LHCN-M2 (cell line): ENCODE data around the gene FGF9. TPM values are rescaled to one million over a fixed set of nuclear protein-coding genes. Genes with fewer than 3 reads are reported as not detected.

ENCODE experiments used
- DNase-seq: peaks from one replicate; pipeline ENCODE4 v3.0.0-alpha.2; 2012; ENCODE audit warnings: low read depth
- polyA plus RNA-seq: library from polyadenylated mRNA; unstranded; fragments of >200 nt; gene quantifications from one replicate; pipeline ENCODE4 v1.2.1, GENCODE V29; 2012; ENCODE audit warnings: missing spikeins
- total RNA-seq: library from RNA; depleted of rRNA; stranded (reverse); fragments of >200 nt; gene quantifications from 2 replicates; pipeline ENCODE4 v1.2.3, GENCODE V29; 2014; rRNA removed

FGF9 gene
- total RNA-seq: not detected in 2 replicates
- not detected for polyA plus RNA-seq

DNA sequence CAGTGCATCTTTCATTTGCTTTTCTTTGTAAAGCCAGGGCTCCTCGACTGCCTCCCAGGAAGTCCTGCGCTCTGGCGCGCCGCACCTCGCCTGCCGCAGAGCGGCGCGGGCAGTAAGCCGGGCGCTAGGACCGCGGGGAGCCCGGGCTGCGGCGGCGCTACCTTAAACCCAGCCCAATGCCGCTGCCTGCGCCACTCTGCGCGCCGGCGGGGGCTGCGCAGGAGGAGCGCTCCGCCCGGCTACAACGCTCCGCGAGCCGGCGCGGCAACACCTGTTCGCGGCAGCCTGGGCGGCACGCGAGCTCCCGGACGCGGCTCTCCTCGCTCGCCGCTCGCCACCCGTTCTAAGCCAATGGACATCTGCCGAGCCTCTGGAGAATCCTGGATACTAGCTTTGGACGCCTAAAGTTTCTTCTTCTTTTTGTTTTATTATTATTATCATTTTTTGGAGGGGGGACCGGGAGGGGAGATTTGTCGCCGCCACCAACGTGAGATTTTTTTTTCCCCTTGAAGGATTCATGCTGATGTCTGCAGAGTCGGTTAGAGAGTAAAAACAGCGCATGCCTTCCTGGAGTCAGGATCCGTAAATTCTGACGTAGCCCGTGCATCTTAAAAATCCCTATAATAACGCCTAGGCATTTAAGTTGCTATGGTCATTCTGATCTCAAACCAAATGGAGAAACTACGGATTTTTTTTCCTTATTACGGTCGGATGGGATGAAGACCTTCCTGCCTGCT is at the start of gene FGF9:
Gene FGF9 (plus strand): TSS at position 191 of the 737 bp plus-strand sequence. CDS start 840 bp downstream, outside the sequence.
- peak; percentile 69 for DNase-seq

DNA sequence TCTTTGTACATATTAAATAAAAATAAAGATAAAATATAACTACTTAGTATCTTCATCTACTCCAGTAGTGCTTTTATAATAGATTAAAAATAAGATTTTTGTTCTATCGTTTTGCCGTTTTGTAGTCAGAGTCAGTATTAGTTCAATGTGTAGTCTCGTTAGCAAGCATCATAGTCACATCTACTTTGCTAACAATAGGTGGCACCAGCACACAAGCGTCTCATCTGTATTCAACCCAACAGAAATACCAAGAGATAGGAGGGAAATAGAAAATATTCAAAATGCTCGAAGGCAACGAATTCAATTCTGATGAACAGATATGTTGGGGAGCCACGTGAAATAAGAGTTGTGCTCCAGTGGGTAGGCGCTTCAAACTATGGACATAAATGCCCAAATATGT is 45.5 kb upstream of the FGF9 start:
- DNase-seq: peak; percentile 44

DNA sequence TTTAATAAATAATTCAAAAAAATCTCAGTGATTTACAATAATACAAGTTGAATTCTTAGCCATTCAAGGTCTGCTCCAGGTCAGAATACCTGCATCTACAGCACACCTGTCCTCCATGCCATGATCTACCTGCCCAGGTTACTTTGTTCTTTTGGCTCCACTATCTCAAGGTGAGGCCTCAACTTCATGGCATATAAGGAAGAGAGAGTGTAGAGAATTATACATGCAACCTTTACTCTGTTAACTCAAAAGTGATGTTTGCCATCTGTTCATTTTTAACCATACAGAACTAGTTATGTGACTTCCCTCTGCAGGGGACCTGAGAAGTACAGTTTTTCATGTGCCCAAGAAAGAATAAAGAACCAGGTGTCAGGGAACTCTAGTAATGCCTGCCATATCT is 38.7 kb upstream of the FGF9 start:
- DNase-seq: no peak

GRCh38 chr13:21636656-21637055 is 34.2 kb upstream of the FGF9 start:
- DNase-seq: no peak

DNA sequence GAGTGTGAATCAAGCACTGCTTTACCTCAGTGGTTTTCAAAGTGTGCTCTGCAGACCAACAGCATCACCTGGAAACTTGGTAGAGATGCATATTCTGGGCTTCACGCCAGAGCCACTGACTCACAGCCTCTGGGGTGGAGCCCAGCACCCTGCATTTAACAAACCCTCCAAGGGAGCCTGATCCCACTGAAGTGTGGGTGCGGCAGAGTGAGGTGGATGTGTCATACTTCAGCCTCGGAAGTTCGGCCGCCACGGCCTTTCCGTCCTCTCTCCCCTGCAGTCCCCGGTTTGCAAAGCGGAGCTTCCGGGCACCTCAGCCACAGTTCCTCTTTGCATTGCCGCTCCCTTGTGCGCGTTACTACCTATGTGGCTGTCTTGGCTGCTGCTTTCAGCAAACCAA is 33.6 kb upstream of the FGF9 start:
- DNase-seq: peak; percentile 45

- DNase-seq: peak; percentile 32
Measured at GRCh38 chr13:21638319-21639282, 32.3 kb upstream of the FGF9 start.

DNA sequence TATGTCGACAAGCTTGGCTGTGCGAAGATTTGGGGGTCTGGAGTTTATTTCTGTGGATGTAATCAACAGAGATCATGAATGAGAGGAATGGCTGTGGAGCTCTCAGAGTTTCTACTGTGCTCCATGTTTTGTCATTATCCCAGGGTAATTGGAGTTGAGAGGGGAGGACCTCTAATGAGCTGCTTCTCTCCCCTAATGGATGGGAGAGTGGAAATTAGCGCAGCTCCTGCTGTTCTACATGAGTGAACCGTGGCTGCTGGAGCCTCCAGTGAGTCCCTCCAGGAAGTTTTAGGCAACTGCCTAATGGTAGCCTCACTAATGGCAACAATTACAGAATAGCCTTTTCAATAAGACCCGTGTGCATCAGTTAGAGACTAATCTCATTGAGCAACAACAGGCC is 31.3 kb upstream of the FGF9 start:
- DNase-seq: no peak

GRCh38 chr13:21641629-21642028 is 29.2 kb upstream of the FGF9 start:
- no peak for DNase-seq

DNA sequence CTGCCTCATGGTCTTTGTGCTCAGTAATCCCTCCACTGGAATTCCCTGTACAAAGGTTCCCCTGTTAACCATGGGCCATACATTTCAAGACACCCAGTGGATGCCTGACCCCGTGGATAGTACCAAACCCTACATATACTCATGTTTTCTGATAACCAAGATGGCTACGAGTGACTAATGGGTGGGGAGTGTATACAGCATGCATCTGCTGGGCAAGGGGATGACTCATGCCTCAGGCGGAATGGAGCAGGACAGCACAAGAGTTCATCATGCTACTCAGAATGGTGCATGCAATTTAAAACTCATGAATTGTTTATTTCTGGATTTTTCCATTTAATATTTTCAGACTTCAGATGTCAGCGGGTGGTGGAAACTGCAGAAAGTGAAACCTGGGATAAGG is 13.3 kb upstream of the FGF9 start:
- peak; percentile 81 for DNase-seq

DNA sequence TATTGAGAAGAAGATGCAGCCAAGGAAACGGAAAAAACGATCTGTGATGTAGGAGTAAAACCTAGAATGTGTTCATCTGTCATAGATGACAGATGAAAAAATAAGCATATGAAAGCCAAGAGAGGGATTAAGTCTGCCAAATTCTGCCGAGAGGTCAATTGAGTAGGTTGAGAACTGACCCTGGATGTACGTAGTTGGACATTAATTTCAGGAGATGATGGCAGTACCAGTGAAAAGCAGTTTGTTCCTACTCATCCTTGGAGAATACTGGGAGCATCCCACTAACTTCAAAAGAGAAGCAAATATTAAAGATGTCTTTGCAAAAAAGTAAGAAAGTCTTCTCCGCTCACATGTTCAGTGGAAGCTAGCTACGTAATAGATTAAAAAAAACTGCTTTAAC is 11.8 kb upstream of the FGF9 start:
- DNase-seq: no peak

DNA sequence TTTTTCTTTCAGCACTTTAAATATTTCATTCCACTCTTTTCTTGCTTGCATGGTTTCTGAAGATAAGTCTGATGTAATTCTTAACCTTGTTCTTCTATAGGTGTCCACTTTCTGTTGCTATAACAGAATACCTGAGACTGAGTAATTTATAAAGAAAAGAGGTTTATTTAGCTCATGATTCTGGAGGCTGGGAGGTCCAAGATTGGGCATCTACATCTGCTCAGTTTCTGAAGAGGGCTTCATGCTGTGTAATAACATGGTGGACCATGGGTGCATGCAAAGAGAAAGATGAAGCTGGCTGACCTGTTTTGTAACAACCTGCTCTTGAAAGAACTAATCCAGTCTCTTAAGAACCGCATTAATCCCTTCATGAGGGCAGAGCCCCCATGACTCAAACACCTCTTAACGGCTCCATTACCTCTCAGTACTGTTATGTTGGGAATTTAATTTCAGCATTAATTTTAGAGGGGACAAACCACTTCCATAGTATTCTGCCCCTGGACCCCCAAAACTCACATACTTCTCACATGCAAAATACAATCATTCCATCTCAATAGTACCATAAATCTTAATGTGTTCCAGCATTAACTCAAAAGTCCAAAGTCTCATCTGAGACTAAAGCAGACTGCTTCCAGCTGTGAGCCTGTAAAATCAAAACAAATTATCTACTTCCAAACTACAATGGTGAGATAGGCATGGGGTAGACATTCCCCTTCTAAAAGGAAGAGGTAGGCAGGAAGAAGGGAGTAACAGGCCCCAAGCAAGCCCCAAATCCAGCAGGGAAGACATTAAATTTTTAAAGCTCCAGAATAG is 9.6 kb upstream of the FGF9 start:
- DNase-seq: no peak

DNA sequence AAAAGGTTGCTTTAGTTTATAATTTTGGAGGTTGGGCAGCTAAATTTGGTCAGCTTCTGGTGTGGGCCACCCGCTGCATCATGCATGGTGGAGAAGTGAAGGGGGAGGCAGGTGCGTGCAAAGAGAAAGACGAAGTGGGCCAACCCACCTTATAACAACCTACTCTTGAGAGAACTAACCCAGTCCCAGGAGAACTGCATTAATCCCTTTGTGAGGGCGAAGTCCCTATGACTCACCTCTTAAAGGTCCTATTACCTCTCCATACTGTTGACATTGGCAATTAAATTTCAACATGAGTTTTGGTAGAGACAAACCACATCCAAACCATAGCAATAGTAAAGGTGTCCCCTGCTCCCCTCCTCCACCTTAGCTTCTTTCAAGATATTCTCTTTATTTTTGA is 7.7 kb upstream of the FGF9 start:
- DNase-seq: no peak

GRCh38 chr13:21668732-21669275 is 2.1 kb upstream of the FGF9 start:
- DNase-seq: peak; percentile 31

DNA sequence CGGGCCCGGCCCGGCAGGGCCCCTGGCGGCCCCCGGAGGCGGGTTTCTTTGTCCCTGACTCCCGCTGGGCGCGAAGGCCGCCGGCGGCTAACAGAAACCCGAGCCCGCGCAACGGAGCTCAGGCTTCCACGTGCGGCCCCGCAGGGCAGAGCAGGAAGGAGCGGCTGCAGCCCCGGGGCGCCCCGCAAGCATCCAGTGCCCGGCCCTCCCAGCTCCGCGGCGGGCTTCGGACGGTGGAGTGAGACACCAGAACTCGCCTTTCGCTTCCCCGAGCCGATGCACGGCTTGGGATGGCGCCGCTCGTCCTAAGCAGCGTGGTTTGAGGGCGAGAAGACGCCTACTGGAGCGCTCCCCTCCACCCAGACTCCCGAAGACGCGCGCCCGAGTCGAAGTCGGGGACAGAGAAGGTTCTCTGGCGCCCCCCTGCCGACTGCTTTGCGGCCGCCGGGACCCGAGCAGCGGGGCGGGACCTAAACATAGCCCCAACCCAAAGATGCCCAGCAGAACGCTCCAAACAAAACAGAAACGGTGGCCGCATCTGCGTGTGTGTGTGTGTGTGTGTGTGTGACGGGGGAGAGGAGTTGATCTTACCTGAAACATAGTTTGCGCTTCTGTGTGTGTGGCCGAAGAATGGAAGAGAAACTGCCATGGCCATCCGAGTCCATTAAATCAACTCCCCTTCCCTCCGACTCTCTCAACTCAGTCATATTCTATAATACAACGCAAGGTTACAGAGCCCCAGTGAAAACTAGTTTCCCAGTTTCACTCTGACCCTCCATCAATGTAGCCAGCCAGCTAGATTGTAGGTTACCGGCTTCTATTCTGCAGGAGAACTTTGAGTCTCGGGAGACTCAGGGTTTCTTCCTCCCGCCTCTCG is 629 bp upstream of the FGF9 start:
- DNase-seq: peak; percentile 53

GRCh38 chr13:21671620-21672286 is 880 bp downstream of the FGF9 start:
- no peak for DNase-seq

DNA sequence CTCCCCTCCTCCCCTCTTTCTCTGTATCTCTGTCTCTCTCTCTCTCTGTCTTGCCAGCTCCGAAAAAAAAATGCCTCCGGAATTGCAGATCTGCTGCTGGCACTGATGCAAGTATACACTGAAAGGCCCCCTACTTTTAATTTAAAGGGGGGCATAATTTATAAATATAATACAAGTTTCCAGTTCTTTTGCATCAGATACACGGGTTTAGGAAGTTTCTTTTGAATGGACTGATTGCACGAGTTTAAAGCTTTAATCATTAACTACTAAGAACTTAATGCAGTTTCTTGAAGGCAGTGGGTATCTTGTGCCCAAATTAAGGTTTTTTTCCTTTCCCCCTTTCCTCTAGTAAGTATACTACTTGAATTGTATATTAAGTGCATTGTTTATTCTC is 1.4 kb downstream of the FGF9 start:
- DNase-seq: no peak

- no peak for DNase-seq
Measured at GRCh38 chr13:21672796-21673538, 2.1 kb downstream of the FGF9 start.

DNA sequence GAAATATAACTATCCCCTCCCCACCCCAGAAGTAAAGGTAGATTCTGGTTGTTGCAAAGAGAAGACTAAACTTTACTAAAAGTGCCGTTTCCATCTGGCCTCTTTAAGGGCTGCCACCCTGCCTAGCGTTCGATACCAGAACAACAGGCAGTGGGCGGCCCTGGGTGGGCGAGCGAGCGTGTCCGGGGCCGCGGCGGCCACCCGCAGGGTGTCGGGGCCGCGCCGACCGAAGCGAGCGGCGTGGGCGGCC is 2.6 kb downstream of the FGF9 start:
- DNase-seq: no peak

DNA sequence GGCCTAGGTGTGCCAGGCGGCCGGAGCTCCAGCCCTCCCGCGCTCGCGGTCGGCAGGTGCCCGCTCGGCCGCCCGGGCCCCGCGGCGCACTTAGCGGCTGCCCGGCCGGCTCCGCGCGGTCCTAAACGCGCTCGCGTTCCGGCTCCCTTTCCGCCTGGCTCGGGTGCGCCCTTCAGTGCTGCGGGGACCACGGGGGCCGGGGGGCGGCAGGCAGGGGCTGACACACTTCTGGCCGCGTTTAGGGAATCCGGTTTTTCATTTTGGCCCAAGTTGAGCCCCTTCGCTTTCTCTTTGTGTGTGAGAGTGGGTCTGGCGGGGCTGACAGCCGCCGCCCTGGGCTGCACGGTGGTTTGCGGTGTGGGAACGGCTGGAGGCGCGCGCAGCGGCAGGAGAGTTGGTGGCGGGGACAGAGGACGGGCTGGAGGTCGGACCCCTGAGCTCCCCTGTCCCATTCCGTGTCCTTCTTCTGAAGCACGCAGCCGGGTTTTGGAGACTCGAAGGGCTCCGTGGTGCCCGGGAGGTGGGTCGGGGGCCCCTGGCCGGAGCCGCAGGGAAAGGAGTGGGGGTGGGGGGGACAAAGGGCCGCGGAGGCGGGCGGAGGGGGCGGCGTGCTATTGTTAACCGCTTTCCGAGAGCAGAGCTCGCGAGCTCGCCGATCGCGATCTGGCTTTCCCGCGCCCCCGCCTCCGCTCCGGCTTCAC is 3.1 kb downstream of the FGF9 start:
- peak; percentile 9 for DNase-seq
